Lung (tissue), 12 donors: Measurements from ENCODE around the gene PTPRD. TPM values are rescaled to one million over a fixed set of nuclear protein-coding genes. Genes with fewer than 3 reads are reported as not detected.

Experiments used
- ATAC-seq: fragments of 200-7000 bp; cut with Tn5 transposase; one replicate; pipeline ENCODE4 v1.9.1; 2020; ENCODE audit warnings: moderate number of reproducible peaks; ENCODE audit not compliant: insufficient read depth, low FRiP score
- DNase-seq, 3 donors: peaks; one replicate each; pipeline ENCODE4 v3.0.0-alpha.2; 2013 to 2017
- H3K27ac ChIP-seq, 2 donors: one replicate each; pipeline ENCODE4 v1.5.1; 2013; ENCODE audit warnings: mild to moderate bottlenecking in 2 of 2, moderate library complexity in 2 of 2, control low read depth in 1 of 2, inconsistent platforms in 1 of 2, low read depth in 1 of 2, low read length in 1 of 2
- H3K27me3 ChIP-seq, 3 donors: one replicate each; pipeline ENCODE4 v1.5.1; 2013; ENCODE audit warnings: low read length in 2 of 3; ENCODE audit not compliant: control insufficient read depth in 3 of 3, insufficient read depth in 3 of 3
- H3K36me3 ChIP-seq, 4 donors: one replicate each; pipeline ENCODE4 v1.5.1; 2013; ENCODE audit warnings: low read length in 4 of 4, mild to moderate bottlenecking in 1 of 4, moderate library complexity in 1 of 4; ENCODE audit not compliant: control insufficient read depth in 4 of 4, insufficient read depth in 4 of 4
- H3K4me1 ChIP-seq, 5 donors: one replicate each; pipeline ENCODE4 v1.5.1; 2013; ENCODE audit warnings: low read length in 5 of 5, mild to moderate bottlenecking in 2 of 5, moderate library complexity in 1 of 5; ENCODE audit not compliant: control insufficient read depth in 5 of 5, insufficient read depth in 5 of 5
- H3K4me3 ChIP-seq: one replicate; pipeline ENCODE4 v1.5.1; 2013; ENCODE audit warnings: mild to moderate bottlenecking, control low read depth, moderate library complexity
- H3K9ac ChIP-seq, 2 donors: one replicate each; pipeline ENCODE4 v1.5.1; 2013; ENCODE audit warnings: low read length in 2 of 2, control low read depth in 1 of 2; ENCODE audit not compliant: insufficient read depth in 1 of 2
- H3K9me3 ChIP-seq, 4 donors: one replicate each; pipeline ENCODE4 v1.5.1; 2013; ENCODE audit warnings: low read length in 3 of 4, mild to moderate bottlenecking in 1 of 4, moderate library complexity in 1 of 4; ENCODE audit not compliant: control insufficient read depth in 4 of 4, insufficient read depth in 3 of 4
- WGBS, 2 donors: extraction: QIAGEN DNeasy Blood & Tissue Kit; methylation state at CpG; one replicate each; pipeline ENCODE4 v1.1.7; 2013; 5-methylcytosine and 5-hydroxymethylcytosine counted together
- polyA plus RNA-seq, 2 donors: library from polyadenylated mRNA; stranded (reverse); fragments of 200-250 nt; gene quantifications; one replicate each; pipeline ENCODE4 v1.2.1, GENCODE V29; 2013
- total RNA-seq, 2 donors: library from RNA; depleted of rRNA in 1 of 2; stranded (reverse); fragments of >200 nt in 1 of 2; gene quantifications; one replicate each; pipeline ENCODE4 v1.2.1, GENCODE V29; 2014 to 2021
- TF ChIP-seq, protein P1 (sequence below): IDR thresholded peaks from 2 replicates; pipeline ENCODE4 v1.5.1; 2012; ENCODE audit warnings: mild to moderate bottlenecking; ENCODE audit errors: control extremely low read depth, extremely low read depth
- donor health status: control.
- donor health status: control.
- donor health status: Bipolar disorder and iron deficiency.
- donor health status: healthy.
- donor health status: DM: yes; HTN: yes; CAD: no.

The PTPRD gene
- total and polyA plus RNA-seq, 4 donors = 1.9 to 145 (median 13.7) TPM

DNA sequence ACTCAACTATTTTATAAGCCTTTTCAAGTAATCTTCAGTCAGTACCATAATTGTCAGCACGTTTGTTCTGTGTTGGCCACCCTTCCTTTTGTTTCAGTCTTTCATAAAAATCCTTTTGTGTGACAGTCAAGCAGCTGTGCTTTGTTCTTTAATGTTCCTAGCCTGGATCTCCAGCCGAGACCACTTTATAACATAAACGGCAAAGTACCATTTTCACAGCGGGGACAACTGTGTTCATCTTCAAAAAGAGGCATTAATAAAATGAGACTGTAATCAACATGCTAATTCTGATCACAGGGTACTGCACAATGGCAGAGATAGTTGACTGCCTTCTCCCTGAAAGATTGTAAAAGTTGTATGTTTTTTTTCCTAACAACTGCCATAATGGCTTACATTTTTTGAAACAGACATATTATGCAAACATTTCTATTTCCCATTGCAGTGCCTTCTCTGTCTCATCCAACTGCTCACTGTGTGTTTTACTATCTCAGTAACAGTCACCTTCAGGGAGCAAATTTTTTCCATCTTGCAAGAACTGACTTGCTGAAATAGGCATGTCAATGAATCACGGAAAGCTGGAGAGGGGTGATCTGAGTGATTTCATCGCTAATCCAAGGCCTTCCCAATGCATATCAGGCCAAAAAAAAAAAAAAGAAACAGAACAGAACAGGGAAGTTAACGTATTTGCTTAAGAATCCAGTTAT, 1984.7 kb downstream of the PTPRD start:
- Histone ChIP-seq H3K36me3 (peaks cover 0 to 22% (median 4%) of the 10 kb centered on the region in 4 donors), H3K4me1 (peaks cover 0 to 3% (median 0%) of the 10 kb centered on the region in 5 donors), H3K9me3 (no peaks in the 10 kb centered on the region), H3K4me3 (no peak overlapping the region), H3K27me3 (no peaks in the 10 kb centered on the region), H3K27ac (no peak overlapping the region), H3K9ac (no peak overlapping the region)
- WGBS, 2 donors = 82 to 84% methylated on average over 7 of the region's 7 CpGs
- DNase-seq (no peak), ATAC-seq (no peak)
- TF ChIP-seq, protein P1, sequence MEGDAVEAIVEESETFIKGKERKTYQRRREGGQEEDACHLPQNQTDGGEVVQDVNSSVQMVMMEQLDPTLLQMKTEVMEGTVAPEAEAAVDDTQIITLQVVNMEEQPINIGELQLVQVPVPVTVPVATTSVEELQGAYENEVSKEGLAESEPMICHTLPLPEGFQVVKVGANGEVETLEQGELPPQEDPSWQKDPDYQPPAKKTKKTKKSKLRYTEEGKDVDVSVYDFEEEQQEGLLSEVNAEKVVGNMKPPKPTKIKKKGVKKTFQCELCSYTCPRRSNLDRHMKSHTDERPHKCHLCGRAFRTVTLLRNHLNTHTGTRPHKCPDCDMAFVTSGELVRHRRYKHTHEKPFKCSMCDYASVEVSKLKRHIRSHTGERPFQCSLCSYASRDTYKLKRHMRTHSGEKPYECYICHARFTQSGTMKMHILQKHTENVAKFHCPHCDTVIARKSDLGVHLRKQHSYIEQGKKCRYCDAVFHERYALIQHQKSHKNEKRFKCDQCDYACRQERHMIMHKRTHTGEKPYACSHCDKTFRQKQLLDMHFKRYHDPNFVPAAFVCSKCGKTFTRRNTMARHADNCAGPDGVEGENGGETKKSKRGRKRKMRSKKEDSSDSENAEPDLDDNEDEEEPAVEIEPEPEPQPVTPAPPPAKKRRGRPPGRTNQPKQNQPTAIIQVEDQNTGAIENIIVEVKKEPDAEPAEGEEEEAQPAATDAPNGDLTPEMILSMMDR = no peak

- TF ChIP-seq, protein P1 = no peak
- no peaks in the 10 kb centered on the region for H3K27me3 ChIP-seq
- DNase-seq (no peak), ATAC-seq (no peak)
- H3K9ac ChIP-seq = no peak overlapping the region
- peaks cover 0 to 3% (median under 1%) of the 10 kb centered on the region in 4 donors for H3K36me3 ChIP-seq
- WGBS, 2 donors = 96 to 97% methylated on average over 2 of the region's 2 CpGs
- no peaks in the 10 kb centered on the region for H3K9me3 ChIP-seq
- no peak overlapping the region for H3K27ac ChIP-seq
- no peaks in the 10 kb centered on the region for H3K4me1 ChIP-seq
- H3K4me3 ChIP-seq = no peak overlapping the region
These were observed 1989.9 kb downstream of the PTPRD start for GRCh38 chr9:8622871-8623270.

DNA sequence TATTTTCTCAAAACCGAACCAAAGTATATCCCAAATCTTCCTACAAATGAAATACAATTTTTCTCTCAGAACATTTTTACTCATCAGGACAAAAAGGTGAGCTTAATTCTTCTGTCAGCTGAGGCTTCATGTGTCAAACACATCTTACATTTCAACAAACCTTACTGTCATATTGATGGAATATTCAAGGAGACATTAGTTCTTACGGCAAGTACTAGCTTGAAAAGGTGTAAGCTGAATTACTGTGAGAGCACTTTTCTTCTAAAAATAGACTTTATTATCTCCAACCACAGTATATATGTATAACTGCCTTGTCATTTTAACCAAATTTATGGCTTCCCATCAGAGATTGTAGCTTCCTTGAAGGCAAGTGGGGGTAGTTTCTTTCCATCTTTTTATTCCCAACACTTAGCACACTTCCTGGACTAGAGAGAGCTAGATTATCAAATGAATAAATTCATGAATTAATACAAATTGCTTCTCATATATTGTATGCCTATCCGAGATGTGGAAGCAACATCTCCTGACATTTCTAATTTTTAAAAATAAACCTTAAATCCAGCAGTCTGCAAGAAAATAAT, 1990.5 kb downstream of the PTPRD start:
- H3K27ac ChIP-seq = no peak overlapping the region
- 81 to 90% methylated on average over 3 of the region's 3 CpGs for WGBS, 2 donors

More for the DNA sequence above, 1990.5 kb downstream of the PTPRD start:
- TF ChIP-seq, protein P1 = no peak
- H3K9ac ChIP-seq = no peak overlapping the region
- no peak overlapping the region for H3K4me3 ChIP-seq
- H3K9me3 ChIP-seq = no peaks in the 10 kb centered on the region
- H3K36me3 ChIP-seq = peaks cover 0 to 3% (median 0%) of the 10 kb centered on the region in 4 donors
- no peaks in the 10 kb centered on the region for H3K4me1 ChIP-seq
- ATAC-seq (no peak), DNase-seq (no peak)
- H3K27me3 ChIP-seq = no peaks in the 10 kb centered on the region
